ENCODE results near the gene SPINT1.

The SPINT1 gene

DNA sequence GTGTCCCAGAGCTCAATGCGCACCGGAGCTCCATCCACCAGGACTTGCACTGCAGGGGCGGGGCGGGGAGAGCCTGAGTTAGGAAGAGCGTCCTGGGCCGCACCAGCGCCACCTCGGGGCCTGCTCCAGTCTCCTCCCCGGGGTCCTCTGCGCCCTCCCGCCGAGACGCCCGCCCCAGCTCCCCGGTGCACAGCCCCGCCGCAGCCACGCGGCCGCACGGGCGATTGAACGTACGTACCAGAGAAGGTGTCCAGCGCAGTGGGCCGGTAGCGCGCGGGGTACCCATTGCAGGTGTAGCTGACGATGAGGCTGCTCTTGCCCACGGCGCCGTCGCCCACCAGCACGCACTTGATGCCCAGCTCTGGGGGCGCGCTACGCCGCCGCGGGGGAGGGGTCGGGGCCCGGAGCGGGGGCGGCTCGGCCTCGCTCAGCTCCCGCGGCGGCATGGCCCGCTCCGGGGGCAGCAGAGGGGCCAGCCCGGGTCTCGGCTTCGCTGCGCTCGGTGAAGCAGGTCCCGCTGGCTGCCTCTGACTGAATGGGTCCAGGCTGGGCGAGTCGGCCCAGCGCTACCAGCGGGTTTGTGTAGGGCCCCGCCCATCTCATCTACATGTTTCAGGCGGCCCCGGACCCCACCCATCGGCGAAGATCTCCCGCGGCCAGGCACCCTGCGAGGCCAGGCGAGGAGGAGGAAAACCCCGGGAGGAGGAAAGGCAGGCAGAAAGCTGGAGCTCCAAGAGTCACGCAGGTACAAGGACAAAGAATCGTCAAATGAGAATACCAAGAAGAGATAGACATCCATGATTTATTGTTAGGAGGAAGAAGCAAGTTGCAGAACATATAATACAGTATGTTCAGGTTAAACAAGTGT is 30.1 kb downstream of the SPINT1 start, which contains the start of gene RHOV (continued):
- TF ChIP-seq, protein P1, sequence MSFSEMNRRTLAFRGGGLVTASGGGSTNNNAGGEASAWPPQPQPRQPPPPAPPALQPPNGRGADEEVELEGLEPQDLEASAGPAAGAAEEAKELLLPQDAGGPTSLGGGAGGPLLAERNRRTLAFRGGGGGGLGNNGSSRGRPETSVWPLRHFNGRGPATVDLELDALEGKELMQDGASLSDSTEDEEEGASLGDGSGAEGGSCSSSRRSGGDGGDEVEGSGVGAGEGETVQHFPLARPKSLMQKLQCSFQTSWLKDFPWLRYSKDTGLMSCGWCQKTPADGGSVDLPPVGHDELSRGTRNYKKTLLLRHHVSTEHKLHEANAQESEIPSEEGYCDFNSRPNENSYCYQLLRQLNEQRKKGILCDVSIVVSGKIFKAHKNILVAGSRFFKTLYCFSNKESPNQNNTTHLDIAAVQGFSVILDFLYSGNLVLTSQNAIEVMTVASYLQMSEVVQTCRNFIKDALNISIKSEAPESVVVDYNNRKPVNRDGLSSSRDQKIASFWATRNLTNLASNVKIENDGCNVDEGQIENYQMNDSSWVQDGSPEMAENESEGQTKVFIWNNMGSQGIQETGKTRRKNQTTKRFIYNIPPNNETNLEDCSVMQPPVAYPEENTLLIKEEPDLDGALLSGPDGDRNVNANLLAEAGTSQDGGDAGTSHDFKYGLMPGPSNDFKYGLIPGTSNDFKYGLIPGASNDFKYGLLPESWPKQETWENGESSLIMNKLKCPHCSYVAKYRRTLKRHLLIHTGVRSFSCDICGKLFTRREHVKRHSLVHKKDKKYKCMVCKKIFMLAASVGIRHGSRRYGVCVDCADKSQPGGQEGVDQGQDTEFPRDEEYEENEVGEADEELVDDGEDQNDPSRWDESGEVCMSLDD (tag by site-specific recombination; IDR thresholded peaks at IDR 0.05) = no peak
- TF ChIP-seq, protein P2, sequence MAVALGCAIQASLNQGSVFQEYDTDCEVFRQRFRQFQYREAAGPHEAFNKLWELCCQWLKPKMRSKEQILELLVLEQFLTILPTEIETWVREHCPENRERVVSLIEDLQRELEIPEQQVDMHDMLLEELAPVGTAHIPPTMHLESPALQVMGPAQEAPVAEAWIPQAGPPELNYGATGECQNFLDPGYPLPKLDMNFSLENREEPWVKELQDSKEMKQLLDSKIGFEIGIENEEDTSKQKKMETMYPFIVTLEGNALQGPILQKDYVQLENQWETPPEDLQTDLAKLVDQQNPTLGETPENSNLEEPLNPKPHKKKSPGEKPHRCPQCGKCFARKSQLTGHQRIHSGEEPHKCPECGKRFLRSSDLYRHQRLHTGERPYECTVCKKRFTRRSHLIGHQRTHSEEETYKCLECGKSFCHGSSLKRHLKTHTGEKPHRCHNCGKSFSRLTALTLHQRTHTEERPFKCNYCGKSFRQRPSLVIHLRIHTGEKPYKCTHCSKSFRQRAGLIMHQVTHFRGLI (tag by site-specific recombination; IDR thresholded peaks at IDR 0.05) = no peak
- TF ChIP-seq ZNF366 (tag by site-specific recombination; conservative IDR thresholded peaks at IDR 0.05) = 0 out of 2 replicates have a peak, but pooled peaks have one; percentile 31
- TF ChIP-seq, protein P3, sequence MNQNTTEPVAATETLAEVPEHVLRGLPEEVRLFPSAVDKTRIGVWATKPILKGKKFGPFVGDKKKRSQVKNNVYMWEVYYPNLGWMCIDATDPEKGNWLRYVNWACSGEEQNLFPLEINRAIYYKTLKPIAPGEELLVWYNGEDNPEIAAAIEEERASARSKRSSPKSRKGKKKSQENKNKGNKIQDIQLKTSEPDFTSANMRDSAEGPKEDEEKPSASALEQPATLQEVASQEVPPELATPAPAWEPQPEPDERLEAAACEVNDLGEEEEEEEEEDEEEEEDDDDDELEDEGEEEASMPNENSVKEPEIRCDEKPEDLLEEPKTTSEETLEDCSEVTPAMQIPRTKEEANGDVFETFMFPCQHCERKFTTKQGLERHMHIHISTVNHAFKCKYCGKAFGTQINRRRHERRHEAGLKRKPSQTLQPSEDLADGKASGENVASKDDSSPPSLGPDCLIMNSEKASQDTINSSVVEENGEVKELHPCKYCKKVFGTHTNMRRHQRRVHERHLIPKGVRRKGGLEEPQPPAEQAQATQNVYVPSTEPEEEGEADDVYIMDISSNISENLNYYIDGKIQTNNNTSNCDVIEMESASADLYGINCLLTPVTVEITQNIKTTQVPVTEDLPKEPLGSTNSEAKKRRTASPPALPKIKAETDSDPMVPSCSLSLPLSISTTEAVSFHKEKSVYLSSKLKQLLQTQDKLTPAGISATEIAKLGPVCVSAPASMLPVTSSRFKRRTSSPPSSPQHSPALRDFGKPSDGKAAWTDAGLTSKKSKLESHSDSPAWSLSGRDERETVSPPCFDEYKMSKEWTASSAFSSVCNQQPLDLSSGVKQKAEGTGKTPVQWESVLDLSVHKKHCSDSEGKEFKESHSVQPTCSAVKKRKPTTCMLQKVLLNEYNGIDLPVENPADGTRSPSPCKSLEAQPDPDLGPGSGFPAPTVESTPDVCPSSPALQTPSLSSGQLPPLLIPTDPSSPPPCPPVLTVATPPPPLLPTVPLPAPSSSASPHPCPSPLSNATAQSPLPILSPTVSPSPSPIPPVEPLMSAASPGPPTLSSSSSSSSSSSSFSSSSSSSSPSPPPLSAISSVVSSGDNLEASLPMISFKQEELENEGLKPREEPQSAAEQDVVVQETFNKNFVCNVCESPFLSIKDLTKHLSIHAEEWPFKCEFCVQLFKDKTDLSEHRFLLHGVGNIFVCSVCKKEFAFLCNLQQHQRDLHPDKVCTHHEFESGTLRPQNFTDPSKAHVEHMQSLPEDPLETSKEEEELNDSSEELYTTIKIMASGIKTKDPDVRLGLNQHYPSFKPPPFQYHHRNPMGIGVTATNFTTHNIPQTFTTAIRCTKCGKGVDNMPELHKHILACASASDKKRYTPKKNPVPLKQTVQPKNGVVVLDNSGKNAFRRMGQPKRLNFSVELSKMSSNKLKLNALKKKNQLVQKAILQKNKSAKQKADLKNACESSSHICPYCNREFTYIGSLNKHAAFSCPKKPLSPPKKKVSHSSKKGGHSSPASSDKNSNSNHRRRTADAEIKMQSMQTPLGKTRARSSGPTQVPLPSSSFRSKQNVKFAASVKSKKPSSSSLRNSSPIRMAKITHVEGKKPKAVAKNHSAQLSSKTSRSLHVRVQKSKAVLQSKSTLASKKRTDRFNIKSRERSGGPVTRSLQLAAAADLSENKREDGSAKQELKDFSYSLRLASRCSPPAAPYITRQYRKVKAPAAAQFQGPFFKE (tag by site-specific recombination; IDR thresholded peaks at IDR 0.05; ENCODE audit: borderline replicate concordance) = no peak
- TF ChIP-seq ZBTB21 (tag by site-specific recombination; IDR thresholded peaks at IDR 0.05) = no peak
- TF ChIP-seq ZNF223 (tag by site-specific recombination; IDR thresholded peaks at IDR 0.05) = no peak
- TF ChIP-seq ZNF16 (tag by site-specific recombination; IDR thresholded peaks at IDR 0.05; ENCODE audit: low read depth) = no peak
- no peak for TF ChIP-seq ZNF354C (tag by site-specific recombination; IDR thresholded peaks at IDR 0.05; ENCODE audit: borderline replicate concordance, low read depth)
- no peak for TF ChIP-seq GFI1B (tag by site-specific recombination; IDR thresholded peaks at IDR 0.05)
- TF ChIP-seq, protein P4, sequence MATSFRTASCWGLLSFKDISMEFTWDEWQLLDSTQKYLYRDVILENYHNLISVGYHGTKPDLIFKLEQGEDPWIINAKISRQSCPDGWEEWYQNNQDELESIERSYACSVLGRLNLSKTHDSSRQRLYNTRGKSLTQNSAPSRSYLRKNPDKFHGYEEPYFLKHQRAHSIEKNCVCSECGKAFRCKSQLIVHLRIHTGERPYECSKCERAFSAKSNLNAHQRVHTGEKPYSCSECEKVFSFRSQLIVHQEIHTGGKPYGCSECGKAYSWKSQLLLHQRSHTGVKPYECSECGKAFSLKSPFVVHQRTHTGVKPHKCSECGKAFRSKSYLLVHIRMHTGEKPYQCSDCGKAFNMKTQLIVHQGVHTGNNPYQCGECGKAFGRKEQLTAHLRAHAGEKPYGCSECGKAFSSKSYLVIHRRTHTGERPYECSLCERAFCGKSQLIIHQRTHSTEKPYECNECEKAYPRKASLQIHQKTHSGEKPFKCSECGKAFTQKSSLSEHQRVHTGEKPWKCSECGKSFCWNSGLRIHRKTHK (tag by site-specific recombination; IDR thresholded peaks at IDR 0.05) = no peak
- TF ChIP-seq, protein P5, sequence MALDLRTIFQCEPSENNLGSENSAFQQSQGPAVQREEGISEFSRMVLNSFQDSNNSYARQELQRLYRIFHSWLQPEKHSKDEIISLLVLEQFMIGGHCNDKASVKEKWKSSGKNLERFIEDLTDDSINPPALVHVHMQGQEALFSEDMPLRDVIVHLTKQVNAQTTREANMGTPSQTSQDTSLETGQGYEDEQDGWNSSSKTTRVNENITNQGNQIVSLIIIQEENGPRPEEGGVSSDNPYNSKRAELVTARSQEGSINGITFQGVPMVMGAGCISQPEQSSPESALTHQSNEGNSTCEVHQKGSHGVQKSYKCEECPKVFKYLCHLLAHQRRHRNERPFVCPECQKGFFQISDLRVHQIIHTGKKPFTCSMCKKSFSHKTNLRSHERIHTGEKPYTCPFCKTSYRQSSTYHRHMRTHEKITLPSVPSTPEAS (tag by site-specific recombination; IDR thresholded peaks at IDR 0.05) = no peak
- TF ChIP-seq ZNF747 (tag by site-specific recombination; IDR thresholded peaks at IDR 0.05) = no peak
- TF ChIP-seq, protein P6, sequence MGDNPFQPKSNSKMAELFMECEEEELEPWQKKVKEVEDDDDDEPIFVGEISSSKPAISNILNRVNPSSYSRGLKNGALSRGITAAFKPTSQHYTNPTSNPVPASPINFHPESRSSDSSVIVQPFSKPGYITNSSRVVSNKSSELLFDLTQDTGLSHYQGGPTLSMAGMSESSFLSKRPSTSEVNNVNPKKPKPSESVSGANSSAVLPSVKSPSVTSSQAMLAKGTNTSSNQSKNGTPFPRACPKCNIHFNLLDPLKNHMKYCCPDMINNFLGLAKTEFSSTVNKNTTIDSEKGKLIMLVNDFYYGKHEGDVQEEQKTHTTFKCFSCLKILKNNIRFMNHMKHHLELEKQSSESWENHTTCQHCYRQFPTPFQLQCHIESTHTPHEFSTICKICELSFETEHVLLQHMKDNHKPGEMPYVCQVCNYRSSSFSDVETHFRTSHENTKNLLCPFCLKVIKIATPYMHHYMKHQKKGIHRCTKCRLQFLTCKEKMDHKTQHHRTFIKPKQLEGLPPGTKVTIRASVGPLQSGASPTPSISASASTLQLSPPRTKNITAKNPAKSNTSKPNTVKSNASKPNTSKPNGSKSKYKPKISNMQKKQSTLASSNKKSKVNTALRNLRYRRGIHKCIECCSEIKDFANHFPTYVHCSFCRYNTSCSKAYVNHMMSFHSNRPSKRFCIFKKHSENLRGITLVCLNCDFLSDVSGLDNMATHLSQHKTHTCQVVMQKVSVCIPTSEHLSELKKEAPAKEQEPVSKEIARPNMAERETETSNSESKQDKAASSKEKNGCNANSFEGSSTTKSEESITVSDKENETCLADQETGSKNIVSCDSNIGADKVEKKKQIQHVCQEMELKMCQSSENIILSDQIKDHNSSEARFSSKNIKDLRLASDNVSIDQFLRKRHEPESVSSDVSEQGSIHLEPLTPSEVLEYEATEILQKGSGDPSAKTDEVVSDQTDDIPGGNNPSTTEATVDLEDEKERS (tag by site-specific recombination; IDR thresholded peaks at IDR 0.05) = no peak
- TF ChIP-seq ZNF837 (tag by site-specific recombination; IDR thresholded peaks at IDR 0.05) = no peak
- TF ChIP-seq, protein P7, sequence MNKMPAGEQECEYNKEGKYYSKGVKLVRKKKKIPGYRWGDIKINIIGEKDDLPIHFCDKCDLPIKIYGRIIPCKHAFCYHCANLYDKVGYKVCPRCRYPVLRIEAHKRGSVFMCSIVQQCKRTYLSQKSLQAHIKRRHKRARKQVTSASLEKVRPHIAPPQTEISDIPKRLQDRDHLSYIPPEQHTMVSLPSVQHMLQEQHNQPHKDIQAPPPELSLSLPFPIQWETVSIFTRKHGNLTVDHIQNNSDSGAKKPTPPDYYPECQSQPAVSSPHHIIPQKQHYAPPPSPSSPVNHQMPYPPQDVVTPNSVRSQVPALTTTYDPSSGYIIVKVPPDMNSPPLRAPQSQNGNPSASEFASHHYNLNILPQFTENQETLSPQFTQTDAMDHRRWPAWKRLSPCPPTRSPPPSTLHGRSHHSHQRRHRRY (tag by site-specific recombination; IDR thresholded peaks at IDR 0.05) = no peak
- no peak for TF ChIP-seq ZNF510 (tag by site-specific recombination; IDR thresholded peaks at IDR 0.05; ENCODE audit: insufficient replicate concordance)
- TF ChIP-seq ZNF76 (tag by site-specific recombination; IDR thresholded peaks at IDR 0.05; ENCODE audit: borderline replicate concordance, low read depth) = no peak
- no peak for TF ChIP-seq ZNF132 (tag by site-specific recombination; IDR thresholded peaks at IDR 0.05; ENCODE audit: borderline replicate concordance)
- TF ChIP-seq ZBTB7A (tag by site-specific recombination; IDR thresholded peaks at IDR 0.05; ENCODE audit: low read depth) = no peak
- peak; percentile 54 for TF ChIP-seq IKZF3 (tag by site-specific recombination; IDR thresholded peaks at IDR 0.05)
